Astrocyte (in vitro differentiated cells and primary cell): ENCODE measurements around the gene B3GNT7. TPM values are rescaled to one million over a fixed set of nuclear protein-coding genes. Genes with fewer than 3 reads are reported as not detected.

Experiments used
- DNase-seq: peaks from one replicate; pipeline ENCODE4 v3.0.0-alpha.2; 2010; ENCODE audit warnings: low read depth
- FAIRE-seq: peaks from 2 replicates; lab custom pipeline; 2011; peaks lifted over from hg19 to GRCh38; lab: Jason Lieb, UNC
- H2AFZ ChIP-seq: 2 replicates; pipeline ENCODE4 v1.6.0; 2012; ENCODE audit warnings: low read depth, low read length, inconsistent platforms
- H3K27ac ChIP-seq: 2 replicates; pipeline ENCODE4 v1.5.1; 2011; ENCODE audit warnings: low read depth, low read length, inconsistent platforms
- H3K27me3 ChIP-seq: 2 replicates; pipeline ENCODE4 v1.6.0; 2011; ENCODE audit warnings: low read length, inconsistent platforms; ENCODE audit not compliant: insufficient read depth
- H3K36me3 ChIP-seq: 2 replicates; pipeline ENCODE4 v1.5.1; 2011; ENCODE audit warnings: low read length, inconsistent platforms; ENCODE audit not compliant: insufficient read depth
- H3K4me1 ChIP-seq: 2 replicates; pipeline ENCODE4 v1.5.1; 2011; ENCODE audit warnings: low read length, inconsistent platforms; ENCODE audit not compliant: insufficient read depth
- H3K4me2 ChIP-seq: 2 replicates; pipeline ENCODE4 v1.6.0; 2012; ENCODE audit warnings: low read length, inconsistent platforms
- H3K4me3 ChIP-seq: 2 replicates; pipeline ENCODE4 v1.5.1; 2011; ENCODE audit warnings: low read depth, mild to moderate bottlenecking, low read length, inconsistent platforms; ENCODE audit not compliant: insufficient read depth
- H3K79me2 ChIP-seq: 2 replicates; pipeline ENCODE4 v1.6.0; 2012; ENCODE audit warnings: mild to moderate bottlenecking, low read length, inconsistent platforms; ENCODE audit not compliant: insufficient read depth
- H3K9ac ChIP-seq: 2 replicates; pipeline ENCODE4 v1.6.0; 2012; ENCODE audit warnings: mild to moderate bottlenecking, low read length, inconsistent platforms
- H3K9me3 ChIP-seq: 2 replicates; pipeline ENCODE4 v1.5.1; 2012; ENCODE audit warnings: low read depth, mild to moderate bottlenecking, low read length, inconsistent platforms; ENCODE audit not compliant: insufficient read depth
- H4K20me1 ChIP-seq: 2 replicates; pipeline ENCODE4 v1.6.0; 2012; ENCODE audit warnings: low read length, inconsistent platforms; ENCODE audit not compliant: insufficient read depth
- H3K27ac Mint-ChIP-seq: one replicate; pipeline ENCODE4 v1.8.0; 2021; ENCODE audit warnings: mild to moderate bottlenecking, mixed read lengths; ENCODE audit not compliant: unreplicated experiment
- H3K27me3 Mint-ChIP-seq: one replicate; pipeline ENCODE4 v1.8.0; 2021; ENCODE audit warnings: low read depth, mixed read lengths; ENCODE audit not compliant: unreplicated experiment
- H3K36me3 Mint-ChIP-seq: one replicate; pipeline ENCODE4 v1.8.0; 2021; ENCODE audit warnings: low read depth, mixed read lengths; ENCODE audit not compliant: unreplicated experiment
- H3K4me1 Mint-ChIP-seq: one replicate; pipeline ENCODE4 v1.8.0; 2021; ENCODE audit warnings: low read depth, mixed read lengths; ENCODE audit not compliant: unreplicated experiment
- H3K4me3 Mint-ChIP-seq: one replicate; pipeline ENCODE4 v1.8.0; 2021; ENCODE audit warnings: mild to moderate bottlenecking, moderate library complexity, mixed read lengths; ENCODE audit not compliant: unreplicated experiment
- H3K9me3 Mint-ChIP-seq: one replicate; pipeline ENCODE4 v1.8.0; 2021; ENCODE audit warnings: mild to moderate bottlenecking, mixed read lengths; ENCODE audit not compliant: unreplicated experiment
- CTCF ChIP-seq: IDR thresholded peaks from 2 replicates; pipeline ENCODE4 v1.5.1; 2011; ENCODE audit warnings: low read depth, mild to moderate bottlenecking, inconsistent platforms, low read length, moderate library complexity; ENCODE audit not compliant: insufficient read depth
- EZH2 ChIP-seq: IDR thresholded peaks from 2 replicates; pipeline ENCODE4 v1.6.1; 2012; ENCODE audit warnings: mild to moderate bottlenecking, low read length, inconsistent platforms; ENCODE audit not compliant: insufficient read depth
- total RNA-seq: library from RNA; stranded (reverse); gene quantifications from 2 replicates; pipeline ENCODE4 v1.2.1, GENCODE V29; 2021

The B3GNT7 gene
- total RNA-seq, 1 donor from 2014 or later, result 1.7 TPM

GRCh38 chr2:231411831-231412617 is 16.5 kb downstream of the B3GNT7 start:
- Histone ChIP-seq H4K20me1 (no peaks in the 10 kb centered on the region), H2AFZ (peak overlapping the region; percentile 61)
- peak overlapping the region; percentile 42 for H3K27ac Mint-ChIP-seq

DNA sequence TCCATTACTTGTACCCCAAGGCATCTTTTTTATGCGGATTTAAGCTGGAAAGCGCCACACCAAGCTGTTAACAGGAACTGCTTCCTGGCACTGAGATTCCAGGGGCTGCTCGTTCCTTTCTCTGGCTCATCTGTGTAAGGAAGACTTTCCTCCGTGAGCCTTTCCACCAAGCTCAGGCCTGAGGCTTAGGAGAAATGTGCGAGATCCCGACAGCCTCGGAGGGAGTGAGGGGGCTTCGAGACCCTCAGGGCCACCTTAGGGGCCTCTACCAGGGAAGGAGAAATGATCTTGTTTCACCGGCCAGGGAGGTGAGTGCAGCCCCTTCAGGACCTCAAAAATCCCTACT is 17.1 kb downstream of the B3GNT7 start:
- peaks cover 6% of the 10 kb centered on the region for H3K27me3 Mint-ChIP-seq
- no peaks in the 10 kb centered on the region for H3K36me3 Mint-ChIP-seq
- no peak overlapping the region for H3K27ac Mint-ChIP-seq
- Histone ChIP-seq H4K20me1 (no peaks in the 10 kb centered on the region), H3K27me3 (no peaks in the 10 kb centered on the region), H3K36me3 (no peaks in the 10 kb centered on the region), H3K4me2 (peak overlapping the region; percentile 90), H3K27ac (no peak overlapping the region), H3K4me3 (peak overlapping the region; percentile 53), H3K4me1 (peaks cover 7% of the 10 kb centered on the region), H2AFZ (peak overlapping the region; percentile 61), H3K9ac (peak overlapping the region; percentile 84), H3K79me2 (no peaks in the 10 kb centered on the region), H3K9me3 (no peaks in the 10 kb centered on the region)
- TF ChIP-seq EZH2 (no peak), CTCF (no peak)
- no peak for DNase-seq
- FAIRE-seq, result no peak
- peak overlapping the region; percentile 50 for H3K4me3 Mint-ChIP-seq
- peaks cover 13% of the 10 kb centered on the region for H3K4me1 Mint-ChIP-seq
- H3K9me3 Mint-ChIP-seq, result peaks cover 3% of the 10 kb centered on the region

More at GRCh38 chr2:231411831-231412617, 16.5 kb downstream of the B3GNT7 start:
- Histone ChIP-seq H3K9ac (peak overlapping the region; percentile 84), H3K36me3 (no peaks in the 10 kb centered on the region), H3K9me3 (no peaks in the 10 kb centered on the region), H3K4me3 (peak overlapping the region; percentile 53), H3K4me2 (peak overlapping the region; percentile 90), H3K79me2 (no peaks in the 10 kb centered on the region), H3K4me1 (peaks cover 7% of the 10 kb centered on the region), H3K27ac (peak overlapping the region; percentile 36), H3K27me3 (no peaks in the 10 kb centered on the region)
- FAIRE-seq (no peak), DNase-seq (peak; percentile 59)
- H3K36me3 Mint-ChIP-seq, result no peaks in the 10 kb centered on the region
- peaks cover 6% of the 10 kb centered on the region for H3K27me3 Mint-ChIP-seq
- peaks cover 13% of the 10 kb centered on the region for H3K4me1 Mint-ChIP-seq
- peaks cover 3% of the 10 kb centered on the region for H3K9me3 Mint-ChIP-seq
- H3K4me3 Mint-ChIP-seq, result peak overlapping the region; percentile 81
- peak; percentile 84 for TF ChIP-seq CTCF
- TF ChIP-seq EZH2, result no peak

GRCh38 chr2:231413456-231413855 is 17.9 kb downstream of the B3GNT7 start:
- Histone ChIP-seq H2AFZ (no peak overlapping the region), H3K27me3 (no peaks in the 10 kb centered on the region), H3K36me3 (no peaks in the 10 kb centered on the region), H3K79me2 (no peaks in the 10 kb centered on the region), H3K9ac (no peak overlapping the region), H3K27ac (no peak overlapping the region), H3K4me3 (no peak overlapping the region), H3K4me2 (no peak overlapping the region), H3K9me3 (no peaks in the 10 kb centered on the region), H3K4me1 (peaks cover 6% of the 10 kb centered on the region), H4K20me1 (no peaks in the 10 kb centered on the region)
- Mint-ChIP-seq H3K4me1 (peaks cover 8% of the 10 kb centered on the region), H3K4me3 (no peak overlapping the region), H3K36me3 (no peaks in the 10 kb centered on the region), H3K27me3 (peaks cover 6% of the 10 kb centered on the region), H3K9me3 (peaks cover 3% of the 10 kb centered on the region), H3K27ac (no peak overlapping the region)
- TF ChIP-seq CTCF, result no peak
- no peak for FAIRE-seq
- no peak for DNase-seq
